Liver (tissue), 9 donors: ENCODE measurements around the gene DNAH6. TPM values are rescaled to one million over a fixed set of nuclear protein-coding genes. Genes with fewer than 3 reads are reported as not detected.

Experiments
- DNase-seq: peaks from one replicate; pipeline ENCODE4 v3.0.0-alpha.2; 2017; ENCODE audit warnings: low spot score
- H3K27ac ChIP-seq, 2 donors: one replicate each; pipeline ENCODE4 v1.7.0; 2013; ENCODE audit warnings: inconsistent platforms in 2 of 2, low read length in 2 of 2, control low read depth in 1 of 2, low read depth in 1 of 2, mild to moderate bottlenecking in 1 of 2
- H3K27me3 ChIP-seq, 4 donors: one replicate each; pipeline versions ENCODE4 v1.6.1 to v1.7.0; 2013; ENCODE audit warnings: low read length in 3 of 4, inconsistent platforms in 1 of 4, mild to moderate bottlenecking in 1 of 4, moderate library complexity in 1 of 4; ENCODE audit not compliant: control insufficient read depth in 4 of 4, insufficient read depth in 4 of 4
- H3K36me3 ChIP-seq, 4 donors: one replicate each; pipeline versions ENCODE4 v1.6.1 to v1.7.0; 2013; ENCODE audit warnings: low read length in 3 of 4, mild to moderate bottlenecking in 3 of 4, low read depth in 1 of 4, moderate library complexity in 1 of 4; ENCODE audit not compliant: control insufficient read depth in 4 of 4, insufficient read depth in 3 of 4
- H3K4me1 ChIP-seq, 4 donors: one replicate each; pipeline versions ENCODE4 v1.6.1 to v1.7.0; 2013; ENCODE audit warnings: low read length in 3 of 4, mild to moderate bottlenecking in 3 of 4, moderate library complexity in 1 of 4; ENCODE audit not compliant: control insufficient read depth in 4 of 4, insufficient read depth in 4 of 4
- H3K4me3 ChIP-seq, 3 donors: one replicate each; pipeline versions ENCODE4 v1.6.1 to v1.7.0; 2013; ENCODE audit warnings: low read length in 3 of 3, control low read depth in 1 of 3, low read depth in 1 of 3, mild to moderate bottlenecking in 1 of 3
- H3K9ac ChIP-seq, 2 donors: one replicate each; pipeline ENCODE4 v1.7.0; 2013; ENCODE audit warnings: low read length in 2 of 2, mild to moderate bottlenecking in 2 of 2, moderate library complexity in 2 of 2, control low read depth in 1 of 2, low read depth in 1 of 2
- H3K9me3 ChIP-seq, 4 donors: one replicate each; pipeline versions ENCODE4 v1.6.1 to v1.7.0; 2013; ENCODE audit warnings: low read length in 3 of 4; ENCODE audit not compliant: control insufficient read depth in 4 of 4
- EGR1 ChIP-seq, 2 donors: IDR thresholded peaks; 2 replicates each; pipeline ENCODE4 v1.6.1; 2016 to 2018; ENCODE audit warnings: antibody characterized with exemption in 2 of 2, low read depth in 2 of 2
- FOXA1 ChIP-seq: IDR thresholded peaks from 2 replicates; pipeline ENCODE4 v1.6.1; 2016; ENCODE audit warnings: antibody characterized with exemption
- FOXA2 ChIP-seq: IDR thresholded peaks from 2 replicates; pipeline ENCODE4 v1.6.1; 2016; ENCODE audit warnings: antibody characterized with exemption
- GABPA ChIP-seq, 2 donors: IDR thresholded peaks in 1 of 2; conservative IDR thresholded peaks in 1 of 2; 2 replicates each; pipeline ENCODE4 v1.6.1; 2016; ENCODE audit warnings: antibody characterized with exemption in 2 of 2, mild to moderate bottlenecking in 1 of 2, moderate library complexity in 1 of 2
- HNF4A ChIP-seq, 2 donors: conservative IDR thresholded peaks; 2 replicates each; pipeline ENCODE4 v1.6.1; 2016; ENCODE audit warnings: antibody characterized with exemption in 2 of 2, mild to moderate bottlenecking in 2 of 2
- HNF4G ChIP-seq: IDR thresholded peaks from 2 replicates; pipeline ENCODE4 v1.6.1; 2016; ENCODE audit warnings: antibody characterized with exemption
- JUND ChIP-seq, 2 donors: IDR thresholded peaks; 2 replicates each; pipeline ENCODE4 v1.6.1; 2016; ENCODE audit warnings: antibody characterized with exemption in 2 of 2
- NR2F2 ChIP-seq: IDR thresholded peaks from 2 replicates; pipeline ENCODE4 v1.6.1; 2016; ENCODE audit warnings: antibody characterized with exemption
- RAD21 ChIP-seq, 2 donors: IDR thresholded peaks; 2 replicates each; pipeline ENCODE4 v1.6.1; 2016; ENCODE audit warnings: antibody characterized with exemption in 2 of 2, mild to moderate bottlenecking in 2 of 2
- RXRA ChIP-seq, 2 donors: IDR thresholded peaks; 2 replicates each; pipeline ENCODE4 v1.6.1; 2017 to 2018; ENCODE audit warnings: antibody characterized with exemption in 2 of 2, mild to moderate bottlenecking in 1 of 2
- SP1 ChIP-seq: IDR thresholded peaks from 2 replicates; pipeline ENCODE4 v1.6.1; 2018; ENCODE audit warnings: antibody characterized with exemption, mild to moderate bottlenecking
- TAF1 ChIP-seq: conservative IDR thresholded peaks from 2 replicates; pipeline ENCODE4 v1.6.1; 2016; ENCODE audit warnings: antibody characterized with exemption, mild to moderate bottlenecking
- YY1 ChIP-seq: IDR thresholded peaks from 2 replicates; pipeline ENCODE4 v1.6.1; 2016; ENCODE audit warnings: antibody characterized with exemption, mild to moderate bottlenecking
- WGBS: extraction: QIAGEN DNeasy Blood & Tissue Kit; methylation state at CpG from one replicate; pipeline ENCODE4 v1.1.7; 2013; 5-methylcytosine and 5-hydroxymethylcytosine counted together
- polyA plus RNA-seq, 2 donors: library from polyadenylated mRNA; stranded (reverse) in 1 of 2; unstranded in 1 of 2; fragments of 200-250 nt in 1 of 2; fragments of >200 nt in 1 of 2; fragmentation: Nextera tagmentation in 1 of 2; extraction: Ambion mirVana in 1 of 2; gene quantifications; one replicate each; pipeline versions ENCODE4 v1.2.1 to v1.2.3, GENCODE V29; 2013 to 2015
- total RNA-seq, 2 donors: library from RNA; depleted of rRNA; stranded (reverse); fragments of >200 nt; gene quantifications; one replicate each; pipeline ENCODE4 v1.2.3, GENCODE V29; 2014
- TF ChIP-seq, protein P1 (sequence below): IDR thresholded peaks from 2 replicates; pipeline ENCODE4 v1.6.1; 2016; ENCODE audit warnings: antibody characterized with exemption
- TF ChIP-seq, protein P2 (sequence below): fragments of 150-350 bp; IDR thresholded peaks from 2 replicates; pipeline ENCODE4 v1.5.1; 2017; ENCODE audit warnings: improper control_type of control experiment, low read depth, low read length; ENCODE audit not compliant: missing input control
- TF ChIP-seq, protein P3 (sequence below): IDR thresholded peaks from 2 replicates; pipeline ENCODE4 v1.6.1; 2016; ENCODE audit warnings: antibody characterized with exemption, mild to moderate bottlenecking
- TF ChIP-seq, protein P4 (sequence below): IDR thresholded peaks from 2 replicates; pipeline ENCODE4 v1.6.1; 2016; ENCODE audit warnings: antibody characterized with exemption
- TF ChIP-seq, protein P5 (sequence below): IDR thresholded peaks from 2 replicates; pipeline ENCODE4 v1.6.1; 2016; ENCODE audit warnings: antibody characterized with exemption
- donor health status: healthy.
- donor health status: healthy.
- donor health status: healthy.
- donor health status: healthy.
- donor health status: healthy.

The DNAH6 gene
- total and polyA plus RNA-seq, 4 donors = 0.32 to 1.6 (median 0.59) TPM

DNA sequence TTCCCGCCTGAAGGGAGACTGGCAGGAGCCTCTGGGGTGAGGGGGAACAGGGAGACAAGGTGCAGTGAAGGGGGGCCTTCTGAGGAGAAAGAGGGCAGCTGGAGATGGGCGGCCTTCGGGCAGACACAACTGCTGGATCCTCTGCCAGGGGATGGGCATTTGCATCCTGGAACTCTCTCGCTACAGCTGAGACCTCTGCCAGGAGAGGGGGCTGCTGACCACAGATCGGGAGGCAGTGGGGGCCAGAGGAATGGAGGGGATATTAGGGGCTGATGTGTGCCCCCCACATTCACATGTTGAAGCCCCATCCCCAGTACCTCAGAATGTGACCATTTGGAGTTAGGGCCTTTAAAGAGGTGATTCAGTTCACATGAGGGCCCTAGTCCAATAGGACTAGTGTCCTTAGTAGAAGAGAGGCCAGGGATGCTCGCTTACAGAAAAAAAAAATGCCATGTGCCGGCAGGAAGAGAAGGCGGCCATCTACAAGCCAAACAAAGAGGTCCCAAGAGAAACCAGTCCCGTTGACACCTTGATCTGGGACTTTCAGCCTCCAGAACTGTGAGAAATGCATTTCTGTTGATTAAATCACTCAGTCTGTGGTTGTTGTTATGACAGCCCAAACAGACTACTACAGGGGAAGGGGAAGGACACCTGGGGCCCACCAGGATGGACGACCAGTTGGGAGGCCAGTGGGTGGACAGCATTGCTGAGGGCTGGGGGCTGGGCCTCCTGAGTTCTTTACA, 314.6 kb downstream of the DNAH6 start:
- no peak for DNase-seq
- WGBS = 89% methylated on average over 10 of the region's 10 CpGs
- TF ChIP-seq, protein P1, sequence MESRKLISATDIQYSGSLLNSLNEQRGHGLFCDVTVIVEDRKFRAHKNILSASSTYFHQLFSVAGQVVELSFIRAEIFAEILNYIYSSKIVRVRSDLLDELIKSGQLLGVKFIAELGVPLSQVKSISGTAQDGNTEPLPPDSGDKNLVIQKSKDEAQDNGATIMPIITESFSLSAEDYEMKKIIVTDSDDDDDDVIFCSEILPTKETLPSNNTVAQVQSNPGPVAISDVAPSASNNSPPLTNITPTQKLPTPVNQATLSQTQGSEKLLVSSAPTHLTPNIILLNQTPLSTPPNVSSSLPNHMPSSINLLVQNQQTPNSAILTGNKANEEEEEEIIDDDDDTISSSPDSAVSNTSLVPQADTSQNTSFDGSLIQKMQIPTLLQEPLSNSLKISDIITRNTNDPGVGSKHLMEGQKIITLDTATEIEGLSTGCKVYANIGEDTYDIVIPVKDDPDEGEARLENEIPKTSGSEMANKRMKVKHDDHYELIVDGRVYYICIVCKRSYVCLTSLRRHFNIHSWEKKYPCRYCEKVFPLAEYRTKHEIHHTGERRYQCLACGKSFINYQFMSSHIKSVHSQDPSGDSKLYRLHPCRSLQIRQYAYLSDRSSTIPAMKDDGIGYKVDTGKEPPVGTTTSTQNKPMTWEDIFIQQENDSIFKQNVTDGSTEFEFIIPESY = no peak
- TF ChIP-seq SP1 = no peak
- TF ChIP-seq, protein P2, sequence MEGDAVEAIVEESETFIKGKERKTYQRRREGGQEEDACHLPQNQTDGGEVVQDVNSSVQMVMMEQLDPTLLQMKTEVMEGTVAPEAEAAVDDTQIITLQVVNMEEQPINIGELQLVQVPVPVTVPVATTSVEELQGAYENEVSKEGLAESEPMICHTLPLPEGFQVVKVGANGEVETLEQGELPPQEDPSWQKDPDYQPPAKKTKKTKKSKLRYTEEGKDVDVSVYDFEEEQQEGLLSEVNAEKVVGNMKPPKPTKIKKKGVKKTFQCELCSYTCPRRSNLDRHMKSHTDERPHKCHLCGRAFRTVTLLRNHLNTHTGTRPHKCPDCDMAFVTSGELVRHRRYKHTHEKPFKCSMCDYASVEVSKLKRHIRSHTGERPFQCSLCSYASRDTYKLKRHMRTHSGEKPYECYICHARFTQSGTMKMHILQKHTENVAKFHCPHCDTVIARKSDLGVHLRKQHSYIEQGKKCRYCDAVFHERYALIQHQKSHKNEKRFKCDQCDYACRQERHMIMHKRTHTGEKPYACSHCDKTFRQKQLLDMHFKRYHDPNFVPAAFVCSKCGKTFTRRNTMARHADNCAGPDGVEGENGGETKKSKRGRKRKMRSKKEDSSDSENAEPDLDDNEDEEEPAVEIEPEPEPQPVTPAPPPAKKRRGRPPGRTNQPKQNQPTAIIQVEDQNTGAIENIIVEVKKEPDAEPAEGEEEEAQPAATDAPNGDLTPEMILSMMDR = no peak
- TF ChIP-seq EGR1 (IDR thresholded peaks at IDR 0.05; ENCODE audit: low read depth in 2 of 2) = no peak
- TF ChIP-seq FOXA2 = no peak
- no peak for TF ChIP-seq FOXA1
- TF ChIP-seq, protein P3, sequence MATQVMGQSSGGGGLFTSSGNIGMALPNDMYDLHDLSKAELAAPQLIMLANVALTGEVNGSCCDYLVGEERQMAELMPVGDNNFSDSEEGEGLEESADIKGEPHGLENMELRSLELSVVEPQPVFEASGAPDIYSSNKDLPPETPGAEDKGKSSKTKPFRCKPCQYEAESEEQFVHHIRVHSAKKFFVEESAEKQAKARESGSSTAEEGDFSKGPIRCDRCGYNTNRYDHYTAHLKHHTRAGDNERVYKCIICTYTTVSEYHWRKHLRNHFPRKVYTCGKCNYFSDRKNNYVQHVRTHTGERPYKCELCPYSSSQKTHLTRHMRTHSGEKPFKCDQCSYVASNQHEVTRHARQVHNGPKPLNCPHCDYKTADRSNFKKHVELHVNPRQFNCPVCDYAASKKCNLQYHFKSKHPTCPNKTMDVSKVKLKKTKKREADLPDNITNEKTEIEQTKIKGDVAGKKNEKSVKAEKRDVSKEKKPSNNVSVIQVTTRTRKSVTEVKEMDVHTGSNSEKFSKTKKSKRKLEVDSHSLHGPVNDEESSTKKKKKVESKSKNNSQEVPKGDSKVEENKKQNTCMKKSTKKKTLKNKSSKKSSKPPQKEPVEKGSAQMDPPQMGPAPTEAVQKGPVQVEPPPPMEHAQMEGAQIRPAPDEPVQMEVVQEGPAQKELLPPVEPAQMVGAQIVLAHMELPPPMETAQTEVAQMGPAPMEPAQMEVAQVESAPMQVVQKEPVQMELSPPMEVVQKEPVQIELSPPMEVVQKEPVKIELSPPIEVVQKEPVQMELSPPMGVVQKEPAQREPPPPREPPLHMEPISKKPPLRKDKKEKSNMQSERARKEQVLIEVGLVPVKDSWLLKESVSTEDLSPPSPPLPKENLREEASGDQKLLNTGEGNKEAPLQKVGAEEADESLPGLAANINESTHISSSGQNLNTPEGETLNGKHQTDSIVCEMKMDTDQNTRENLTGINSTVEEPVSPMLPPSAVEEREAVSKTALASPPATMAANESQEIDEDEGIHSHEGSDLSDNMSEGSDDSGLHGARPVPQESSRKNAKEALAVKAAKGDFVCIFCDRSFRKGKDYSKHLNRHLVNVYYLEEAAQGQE = no peak
- no peak for TF ChIP-seq YY1
- TF ChIP-seq TAF1 = no peak
- TF ChIP-seq, protein P4, sequence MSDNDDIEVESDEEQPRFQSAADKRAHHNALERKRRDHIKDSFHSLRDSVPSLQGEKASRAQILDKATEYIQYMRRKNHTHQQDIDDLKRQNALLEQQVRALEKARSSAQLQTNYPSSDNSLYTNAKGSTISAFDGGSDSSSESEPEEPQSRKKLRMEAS = no peak
- TF ChIP-seq JUND (IDR thresholded peaks at IDR 0.05) = no peak
- TF ChIP-seq RXRA (IDR thresholded peaks at IDR 0.05) = no peak
- no peak for TF ChIP-seq HNF4G
- TF ChIP-seq, protein P5, sequence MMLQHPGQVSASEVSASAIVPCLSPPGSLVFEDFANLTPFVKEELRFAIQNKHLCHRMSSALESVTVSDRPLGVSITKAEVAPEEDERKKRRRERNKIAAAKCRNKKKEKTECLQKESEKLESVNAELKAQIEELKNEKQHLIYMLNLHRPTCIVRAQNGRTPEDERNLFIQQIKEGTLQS = no peak
- TF ChIP-seq GABPA (IDR thresholded peaks at IDR 0.05 in 1 of 2, conservative IDR thresholded peaks at IDR 0.05 in 1 of 2) = no peak
- TF ChIP-seq HNF4A (conservative IDR thresholded peaks at IDR 0.05) = no peak
- no peak for TF ChIP-seq NR2F2
- TF ChIP-seq RAD21 (IDR thresholded peaks at IDR 0.05) = no peak
- Histone ChIP-seq H3K9me3 (peaks cover 0 to 2% (median under 1%) of the 10 kb centered on the region in 4 donors), H3K27ac (no peak overlapping the region), H3K4me1 (peaks cover 0 to 6% (median 5%) of the 10 kb centered on the region in 4 donors), H3K36me3 (no peaks in the 10 kb centered on the region), H3K4me3 (no peak overlapping the region), H3K9ac (no peak overlapping the region), H3K27me3 (no peaks in the 10 kb centered on the region)
